ENCODE measurements around the gene ADCY4. TPM values are rescaled to one million over a fixed set of nuclear protein-coding genes. Genes with fewer than 3 reads are reported as not detected.

ADCY4 gene
- total RNA-seq, 1 donor from 2014 or later: 42.7 TPM

- no peak for TF ChIP-seq CTCF (IDR thresholded peaks at IDR 0.05)
- H3K36me3 ChIP-seq: peaks cover 9% of the 10 kb centered on the region
- DNase-seq (peak; percentile 38), ATAC-seq (no peak)
- intact Hi-C loops (cut with DNase I): no loop called here
- H3K27ac ChIP-seq: no peak overlapping the region
- H3K27me3 ChIP-seq (ENCODE audit: low read depth): no peaks in the 10 kb centered on the region
- H3K4me3 ChIP-seq: no peak overlapping the region
- H3K4me1 ChIP-seq: peaks cover 17% of the 10 kb centered on the region
- no peaks in the 10 kb centered on the region for H3K9me3 ChIP-seq
These were observed 10.8 kb downstream of the ADCY4 start for GRCh38 chr14:24324024-24324423.

GRCh38 chr14:24323341-24323740 lies 11.5 kb downstream of the ADCY4 start:
- intact Hi-C loops (cut with DNase I): no loop called here
- H3K27ac ChIP-seq: no peak overlapping the region
- H3K36me3 ChIP-seq: peaks cover 9% of the 10 kb centered on the region
- DNase-seq (no peak), ATAC-seq (no peak)
- no peak for TF ChIP-seq CTCF (IDR thresholded peaks at IDR 0.05)
- H3K4me3 ChIP-seq: no peak overlapping the region
- H3K4me1 ChIP-seq: peaks cover 11% of the 10 kb centered on the region
- no peaks in the 10 kb centered on the region for H3K9me3 ChIP-seq
- no peaks in the 10 kb centered on the region for H3K27me3 ChIP-seq (ENCODE audit: low read depth)

- H3K9me3 ChIP-seq: no peaks in the 10 kb centered on the region
- H3K36me3 ChIP-seq: peaks cover 9% of the 10 kb centered on the region
- DNase-seq: peak; percentile 36
- intact Hi-C loops (cut with DNase I): no loop called here
- no peak for TF ChIP-seq CTCF (IDR thresholded peaks at IDR 0.05)
- no peaks in the 10 kb centered on the region for H3K27me3 ChIP-seq (ENCODE audit: low read depth)
- no peak for ATAC-seq
- H3K4me1 ChIP-seq: peaks cover 7% of the 10 kb centered on the region
- H3K4me3 ChIP-seq: no peak overlapping the region
- H3K27ac ChIP-seq: no peak overlapping the region
These were observed 12.2 kb downstream of the ADCY4 start for GRCh38 chr14:24322672-24323071.

GRCh38 chr14:24321212-24321975 lies 13.5 kb downstream of the ADCY4 start:
- Histone ChIP-seq H3K9me3 (no peaks in the 10 kb centered on the region), H3K4me1 (peaks cover 10% of the 10 kb centered on the region), H3K4me3 (no peak overlapping the region), H3K36me3 (peaks cover 9% of the 10 kb centered on the region), H3K27ac (no peak overlapping the region), H3K27me3 (ENCODE audit: low read depth) (no peaks in the 10 kb centered on the region)
- DNase-seq: peak; percentile 21
- no peak for ATAC-seq
- TF ChIP-seq CTCF (IDR thresholded peaks at IDR 0.05): no peak
- intact Hi-C loops (cut with DNase I): no loop called here

GRCh38 chr14:24317141-24317928 lies 17.5 kb downstream of the ADCY4 start:
- Histone ChIP-seq H3K27me3 (ENCODE audit: low read depth) (no peaks in the 10 kb centered on the region), H3K36me3 (peaks cover 6% of the 10 kb centered on the region), H3K4me1 (peaks cover 51% of the 10 kb centered on the region), H3K9me3 (no peaks in the 10 kb centered on the region), H3K27ac (no peak overlapping the region), H3K4me3 (no peak overlapping the region)
- DNase-seq (no peak), ATAC-seq (no peak)
- no peak for TF ChIP-seq CTCF (IDR thresholded peaks at IDR 0.05)
- intact Hi-C loops (cut with DNase I): no loop called here
